NB4 (cell line): ENCODE results near the gene GPBP1.
"Not testable (repeated sequence)": the region's sequence is repeated elsewhere in the genome, so short reads cannot be mapped to it uniquely, and the experiment has no call there.

Source experiments
- POLR2A ChIP-seq: IDR thresholded peaks from 2 replicates; pipeline ENCODE4 v1.6.1; 2011; ENCODE audit warnings: mild to moderate bottlenecking; ENCODE audit not compliant: insufficient read length; ENCODE audit errors: extremely low read depth
- TF ChIP-seq, protein P1 (sequence below): IDR thresholded peaks from one replicate; pipeline ENCODE4 v1.5.1; 2012; ENCODE audit warnings: low read depth, low read length

DNA sequence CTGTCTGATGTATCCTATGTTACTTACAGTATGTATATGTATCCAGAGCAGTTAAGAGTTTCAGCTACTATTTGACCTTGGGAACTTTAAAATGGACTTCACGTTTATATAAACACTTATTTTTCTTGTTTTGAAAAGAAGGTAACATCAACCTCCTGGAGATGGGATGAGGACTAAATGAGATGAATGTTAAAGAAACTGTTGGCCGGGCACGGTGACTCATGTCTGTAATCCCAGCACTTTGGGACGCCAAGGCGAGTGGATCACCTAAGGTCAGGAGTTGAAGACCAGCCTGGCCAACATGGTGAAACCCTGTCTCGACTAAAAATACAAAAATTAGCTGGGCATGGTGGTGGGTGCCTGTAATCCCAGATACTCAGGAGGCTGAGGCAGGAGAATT lies 19.0 kb downstream of the GPBP1 start:
- TF ChIP-seq, protein P1, sequence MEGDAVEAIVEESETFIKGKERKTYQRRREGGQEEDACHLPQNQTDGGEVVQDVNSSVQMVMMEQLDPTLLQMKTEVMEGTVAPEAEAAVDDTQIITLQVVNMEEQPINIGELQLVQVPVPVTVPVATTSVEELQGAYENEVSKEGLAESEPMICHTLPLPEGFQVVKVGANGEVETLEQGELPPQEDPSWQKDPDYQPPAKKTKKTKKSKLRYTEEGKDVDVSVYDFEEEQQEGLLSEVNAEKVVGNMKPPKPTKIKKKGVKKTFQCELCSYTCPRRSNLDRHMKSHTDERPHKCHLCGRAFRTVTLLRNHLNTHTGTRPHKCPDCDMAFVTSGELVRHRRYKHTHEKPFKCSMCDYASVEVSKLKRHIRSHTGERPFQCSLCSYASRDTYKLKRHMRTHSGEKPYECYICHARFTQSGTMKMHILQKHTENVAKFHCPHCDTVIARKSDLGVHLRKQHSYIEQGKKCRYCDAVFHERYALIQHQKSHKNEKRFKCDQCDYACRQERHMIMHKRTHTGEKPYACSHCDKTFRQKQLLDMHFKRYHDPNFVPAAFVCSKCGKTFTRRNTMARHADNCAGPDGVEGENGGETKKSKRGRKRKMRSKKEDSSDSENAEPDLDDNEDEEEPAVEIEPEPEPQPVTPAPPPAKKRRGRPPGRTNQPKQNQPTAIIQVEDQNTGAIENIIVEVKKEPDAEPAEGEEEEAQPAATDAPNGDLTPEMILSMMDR = not testable (repeated sequence)
- not testable (repeated sequence) for TF ChIP-seq POLR2A
